ENCODE data around the gene RALGPS1.

- TF ChIP-seq, protein P1, sequence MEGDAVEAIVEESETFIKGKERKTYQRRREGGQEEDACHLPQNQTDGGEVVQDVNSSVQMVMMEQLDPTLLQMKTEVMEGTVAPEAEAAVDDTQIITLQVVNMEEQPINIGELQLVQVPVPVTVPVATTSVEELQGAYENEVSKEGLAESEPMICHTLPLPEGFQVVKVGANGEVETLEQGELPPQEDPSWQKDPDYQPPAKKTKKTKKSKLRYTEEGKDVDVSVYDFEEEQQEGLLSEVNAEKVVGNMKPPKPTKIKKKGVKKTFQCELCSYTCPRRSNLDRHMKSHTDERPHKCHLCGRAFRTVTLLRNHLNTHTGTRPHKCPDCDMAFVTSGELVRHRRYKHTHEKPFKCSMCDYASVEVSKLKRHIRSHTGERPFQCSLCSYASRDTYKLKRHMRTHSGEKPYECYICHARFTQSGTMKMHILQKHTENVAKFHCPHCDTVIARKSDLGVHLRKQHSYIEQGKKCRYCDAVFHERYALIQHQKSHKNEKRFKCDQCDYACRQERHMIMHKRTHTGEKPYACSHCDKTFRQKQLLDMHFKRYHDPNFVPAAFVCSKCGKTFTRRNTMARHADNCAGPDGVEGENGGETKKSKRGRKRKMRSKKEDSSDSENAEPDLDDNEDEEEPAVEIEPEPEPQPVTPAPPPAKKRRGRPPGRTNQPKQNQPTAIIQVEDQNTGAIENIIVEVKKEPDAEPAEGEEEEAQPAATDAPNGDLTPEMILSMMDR (IDR thresholded peaks at IDR 0.05; ENCODE audit: low read depth, low read length), result no peak
- TF ChIP-seq EZH2phosphoT487 (IDR thresholded peaks at IDR 0.05; ENCODE audit: low read depth), result no peak
Observed at GRCh38 chr9:127032256-127032655, 117.7 kb downstream of the RALGPS1 start.

All from OCI-LY3 (cell line).